Effector CD4-positive, alpha-beta T cell (primary cell): Measurements from ENCODE around the gene MAP3K5.
A peak's percentile ranks its signal among the peaks of the same experiment; 100 is the strongest.

Experiments
- DNase-seq: peaks from one replicate; pipeline ENCODE4 v3.0.0-alpha.2; 2020

The MAP3K5 gene

GRCh38 chr6:136677822-136678221 is 114.5 kb downstream of the MAP3K5 start:
- no peak for DNase-seq

- DNase-seq, result no peak
Measured at GRCh38 chr6:136677344-136677743, 114.9 kb downstream of the MAP3K5 start.

- DNase-seq, result no peak
Measured at GRCh38 chr6:136676075-136676474, 116.2 kb downstream of the MAP3K5 start.

- no peak for DNase-seq
Measured at GRCh38 chr6:136673571-136673970, 118.7 kb downstream of the MAP3K5 start.

GRCh38 chr6:136672144-136672543 is 120.1 kb downstream of the MAP3K5 start:
- no peak for DNase-seq

- DNase-seq, result no peak
Measured at GRCh38 chr6:136669299-136669699, 123.0 kb downstream of the MAP3K5 start.

GRCh38 chr6:136668571-136668970 is 123.7 kb downstream of the MAP3K5 start:
- DNase-seq, result no peak

- DNase-seq, result no peak
Measured at GRCh38 chr6:136666041-136666440, 126.2 kb downstream of the MAP3K5 start.

- DNase-seq, result no peak
Measured at GRCh38 chr6:136662347-136663237, 129.7 kb downstream of the MAP3K5 start.

GRCh38 chr6:136660727-136661126 is 131.6 kb downstream of the MAP3K5 start:
- DNase-seq, result no peak

- no peak for DNase-seq
Measured at GRCh38 chr6:136659991-136660499, 132.2 kb downstream of the MAP3K5 start.

- no peak for DNase-seq
Measured at GRCh38 chr6:136658711-136659110, 133.6 kb downstream of the MAP3K5 start.

- no peak for DNase-seq
Measured at GRCh38 chr6:136657666-136658065, 134.6 kb downstream of the MAP3K5 start.

- no peak for DNase-seq
Measured at GRCh38 chr6:136656121-136656520, 136.2 kb downstream of the MAP3K5 start.

GRCh38 chr6:136655239-136656014 is 136.8 kb downstream of the MAP3K5 start:
- no peak for DNase-seq

GRCh38 chr6:136654086-136654485 is 138.2 kb downstream of the MAP3K5 start:
- no peak for DNase-seq

GRCh38 chr6:136652656-136653055 is 139.6 kb downstream of the MAP3K5 start:
- DNase-seq, result no peak

GRCh38 chr6:136651982-136652381 is 140.3 kb downstream of the MAP3K5 start:
- DNase-seq, result no peak

- DNase-seq, result peak; percentile 24
Measured at GRCh38 chr6:136647363-136647852, 144.9 kb downstream of the MAP3K5 start.

- no peak for DNase-seq
Measured at GRCh38 chr6:136646377-136646776, 145.9 kb downstream of the MAP3K5 start.

GRCh38 chr6:136644597-136644952 is 147.7 kb downstream of the MAP3K5 start:
- no peak for DNase-seq

GRCh38 chr6:136643850-136644596 is 148.3 kb downstream of the MAP3K5 start:
- peak; percentile 83 for DNase-seq
